GM23338 (cell line): ENCODE results near the gene PUS1. TPM values are rescaled to one million over a fixed set of nuclear protein-coding genes. Genes with fewer than 3 reads are reported as not detected.

Experiments used
- ATAC-seq: fragments of 200-7000 bp; cut with Tn5 transposase; 3 replicates; pipeline ENCODE4 v1.9.1; 2020
- DNase-seq: peaks from one replicate; pipeline ENCODE4 v3.0.0-alpha.2; 2015; ENCODE audit warnings: low spot score
- H2AFZ ChIP-seq: fragments of 200-600 bp; sonication (generic); 2 replicates; pipeline ENCODE4 v1.8.0; 2016; ENCODE audit warnings: antibody characterized with exemption, mild to moderate bottlenecking, moderate library complexity
- H3F3A ChIP-seq: fragments of 200-600 bp; sonication (generic); replicated peaks from 2 replicates; pipeline ENCODE4 v1.8.0; 2017; ENCODE audit warnings: antibody characterized with exemption, mixed run types, low read depth
- H3K27ac ChIP-seq: fragments of 200-600 bp; sonication (generic); 2 replicates; pipeline ENCODE4 v1.6.1; 2016; ENCODE audit warnings: low read depth
- H3K27me3 ChIP-seq: fragments of 200-600 bp; sonication (generic); 2 replicates; pipeline ENCODE4 v1.8.0; 2016; ENCODE audit warnings: mild to moderate bottlenecking, mixed run types, moderate library complexity; ENCODE audit not compliant: insufficient read depth
- H3K36me3 ChIP-seq: fragments of 200-600 bp; sonication (generic); 2 replicates; pipeline ENCODE4 v1.8.0; 2016; ENCODE audit warnings: mild to moderate bottlenecking; ENCODE audit not compliant: insufficient read depth
- H3K4me1 ChIP-seq: fragments of 200-600 bp; sonication (generic); 2 replicates; pipeline ENCODE4 v1.8.0; 2016; ENCODE audit warnings: mild to moderate bottlenecking, moderate library complexity; ENCODE audit not compliant: insufficient read depth
- H3K4me2 ChIP-seq: fragments of 200-600 bp; sonication (generic); 2 replicates; pipeline ENCODE4 v1.7.1; 2017; ENCODE audit warnings: mixed run types
- H3K4me3 ChIP-seq: fragments of 200-600 bp; sonication (generic); 2 replicates; pipeline ENCODE4 v1.6.1; 2016; ENCODE audit warnings: mixed run types
- H3K79me2 ChIP-seq: fragments of 200-600 bp; sonication (generic); replicated peaks from 2 replicates; pipeline ENCODE4 v1.8.0; 2017; ENCODE audit warnings: mild to moderate bottlenecking; ENCODE audit not compliant: insufficient read depth
- H3K9me2 ChIP-seq: fragments of 200-600 bp; sonication (generic); 2 replicates; pipeline ENCODE4 v1.8.0; 2017; ENCODE audit not compliant: insufficient read depth
- H4K20me1 ChIP-seq: fragments of 200-600 bp; sonication (generic); replicated peaks from 2 replicates; pipeline ENCODE4 v1.8.0; 2017; ENCODE audit warnings: mild to moderate bottlenecking; ENCODE audit not compliant: insufficient read depth
- H3K27ac Mint-ChIP-seq: 2 replicates; pipeline ENCODE4 v1.8.0; 2020; ENCODE audit warnings: inconsistent platforms, mild to moderate bottlenecking, moderate library complexity, mixed read lengths
- H3K27me3 Mint-ChIP-seq: 3 replicates; pipeline ENCODE4 v1.8.0; 2022; ENCODE audit warnings: low read depth, mild to moderate bottlenecking, moderate library complexity, mixed read lengths, inconsistent platforms; ENCODE audit not compliant: insufficient read depth, poor library complexity
- H3K36me3 Mint-ChIP-seq: 3 replicates; pipeline ENCODE4 v1.8.0; 2021; ENCODE audit warnings: low read depth, mild to moderate bottlenecking, inconsistent platforms, moderate library complexity, mixed read lengths
- H3K4me1 Mint-ChIP-seq: 3 replicates; pipeline ENCODE4 v1.8.0; 2020; ENCODE audit warnings: mild to moderate bottlenecking, inconsistent platforms, mixed read lengths
- H3K4me3 Mint-ChIP-seq: 3 replicates; pipeline ENCODE4 v1.8.0; 2021; ENCODE audit warnings: moderate library complexity, mild to moderate bottlenecking, inconsistent platforms, mixed read lengths
- H3K9me3 Mint-ChIP-seq: 3 replicates; pipeline ENCODE4 v1.8.0; 2020; ENCODE audit warnings: moderate library complexity, mild to moderate bottlenecking, inconsistent platforms, mixed read lengths
- CREB1 ChIP-seq: fragments of 250-450 bp; sonication (Bioruptor Pico); IDR thresholded peaks from 2 replicates; pipeline ENCODE4 v1.5.0; 2020; ENCODE audit warnings: low read depth, mild to moderate bottlenecking, moderate library complexity
- EZH2 ChIP-seq: fragments of 200-600 bp; sonication (generic); IDR thresholded peaks from one replicate; pipeline ENCODE4 v1.8.0; 2017; ENCODE audit warnings: antibody characterized with exemption, mild to moderate bottlenecking, low read depth; ENCODE audit not compliant: unreplicated experiment
- JUNB ChIP-seq: IDR thresholded peaks from one replicate; pipeline ENCODE4 v1.6.1; 2016; ENCODE audit warnings: antibody characterized with exemption; ENCODE audit not compliant: unreplicated experiment
- NANOG ChIP-seq: IDR thresholded peaks from 2 replicates; pipeline ENCODE4 v1.6.1; 2016; ENCODE audit warnings: antibody characterized with exemption, borderline replicate concordance
- STAT1 ChIP-seq: IDR thresholded peaks from one replicate; pipeline ENCODE4 v1.6.1; 2016; ENCODE audit warnings: antibody characterized with exemption; ENCODE audit not compliant: unreplicated experiment
- ZNF114 ChIP-seq: fragments of 250-450 bp; sonication (Bioruptor Pico); IDR thresholded peaks from 2 replicates; pipeline ENCODE4 v1.5.0; 2020; ENCODE audit warnings: mild to moderate bottlenecking, moderate library complexity
- polyA plus RNA-seq: library from polyadenylated mRNA; unstranded; fragments of >200 nt; fragmentation: Nextera tagmentation; extraction: Ambion mirVana; gene quantifications from 2 replicates; pipeline ENCODE4 v1.2.1, GENCODE V29; 2016
- total RNA-seq: library from RNA; depleted of rRNA; stranded (reverse); fragments of >200 nt; shearing (Covaris generic); gene quantifications from 2 replicates; pipeline ENCODE4 v1.2.3, GENCODE V29; 2014
- TF ChIP-seq, protein P1 (sequence below): IDR thresholded peaks from one replicate; pipeline ENCODE4 v1.6.1; 2018; ENCODE audit warnings: antibody characterized with exemption; ENCODE audit not compliant: unreplicated experiment
- TF ChIP-seq, protein P2 (sequence below), 2 experiments: fragments of 200-600 bp in 1 of 2; sonication (generic) in 1 of 2; conservative IDR thresholded peaks; 2 replicates each; pipeline versions ENCODE4 v1.5.1 to v1.6.1; 2016 to 2017; ENCODE audit warnings: antibody characterized with exemption in 2 of 2, low read depth in 2 of 2, mild to moderate bottlenecking in 2 of 2, moderate library complexity in 1 of 2
- TF ChIP-seq, protein P3 (sequence below): IDR thresholded peaks from 2 replicates; pipeline ENCODE4 v1.6.1; 2016; ENCODE audit warnings: antibody characterized with exemption

Gene PUS1
- total and polyA plus RNA-seq, 2 experiments from 2014 or later: 52.4 to 73.0 TPM

DNA sequence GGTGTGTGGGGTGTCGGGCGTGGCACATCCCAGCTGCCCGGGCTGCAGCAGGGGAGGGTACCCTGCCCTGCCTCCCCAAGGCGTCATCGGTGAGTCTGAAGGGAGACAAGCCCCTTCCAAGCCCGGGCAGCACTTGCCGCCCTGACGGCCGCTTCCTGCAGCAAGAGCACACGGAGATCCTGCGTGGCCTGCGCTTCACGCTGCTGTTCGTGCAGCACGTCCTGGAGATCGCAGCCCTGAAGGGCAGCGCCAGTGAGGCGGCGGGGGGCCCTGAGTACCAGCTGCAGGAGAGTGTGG lies 10.1 kb upstream of the PUS1 start (continued):
- TF ChIP-seq, protein P1, sequence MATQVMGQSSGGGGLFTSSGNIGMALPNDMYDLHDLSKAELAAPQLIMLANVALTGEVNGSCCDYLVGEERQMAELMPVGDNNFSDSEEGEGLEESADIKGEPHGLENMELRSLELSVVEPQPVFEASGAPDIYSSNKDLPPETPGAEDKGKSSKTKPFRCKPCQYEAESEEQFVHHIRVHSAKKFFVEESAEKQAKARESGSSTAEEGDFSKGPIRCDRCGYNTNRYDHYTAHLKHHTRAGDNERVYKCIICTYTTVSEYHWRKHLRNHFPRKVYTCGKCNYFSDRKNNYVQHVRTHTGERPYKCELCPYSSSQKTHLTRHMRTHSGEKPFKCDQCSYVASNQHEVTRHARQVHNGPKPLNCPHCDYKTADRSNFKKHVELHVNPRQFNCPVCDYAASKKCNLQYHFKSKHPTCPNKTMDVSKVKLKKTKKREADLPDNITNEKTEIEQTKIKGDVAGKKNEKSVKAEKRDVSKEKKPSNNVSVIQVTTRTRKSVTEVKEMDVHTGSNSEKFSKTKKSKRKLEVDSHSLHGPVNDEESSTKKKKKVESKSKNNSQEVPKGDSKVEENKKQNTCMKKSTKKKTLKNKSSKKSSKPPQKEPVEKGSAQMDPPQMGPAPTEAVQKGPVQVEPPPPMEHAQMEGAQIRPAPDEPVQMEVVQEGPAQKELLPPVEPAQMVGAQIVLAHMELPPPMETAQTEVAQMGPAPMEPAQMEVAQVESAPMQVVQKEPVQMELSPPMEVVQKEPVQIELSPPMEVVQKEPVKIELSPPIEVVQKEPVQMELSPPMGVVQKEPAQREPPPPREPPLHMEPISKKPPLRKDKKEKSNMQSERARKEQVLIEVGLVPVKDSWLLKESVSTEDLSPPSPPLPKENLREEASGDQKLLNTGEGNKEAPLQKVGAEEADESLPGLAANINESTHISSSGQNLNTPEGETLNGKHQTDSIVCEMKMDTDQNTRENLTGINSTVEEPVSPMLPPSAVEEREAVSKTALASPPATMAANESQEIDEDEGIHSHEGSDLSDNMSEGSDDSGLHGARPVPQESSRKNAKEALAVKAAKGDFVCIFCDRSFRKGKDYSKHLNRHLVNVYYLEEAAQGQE: no peak
- TF ChIP-seq, protein P2, sequence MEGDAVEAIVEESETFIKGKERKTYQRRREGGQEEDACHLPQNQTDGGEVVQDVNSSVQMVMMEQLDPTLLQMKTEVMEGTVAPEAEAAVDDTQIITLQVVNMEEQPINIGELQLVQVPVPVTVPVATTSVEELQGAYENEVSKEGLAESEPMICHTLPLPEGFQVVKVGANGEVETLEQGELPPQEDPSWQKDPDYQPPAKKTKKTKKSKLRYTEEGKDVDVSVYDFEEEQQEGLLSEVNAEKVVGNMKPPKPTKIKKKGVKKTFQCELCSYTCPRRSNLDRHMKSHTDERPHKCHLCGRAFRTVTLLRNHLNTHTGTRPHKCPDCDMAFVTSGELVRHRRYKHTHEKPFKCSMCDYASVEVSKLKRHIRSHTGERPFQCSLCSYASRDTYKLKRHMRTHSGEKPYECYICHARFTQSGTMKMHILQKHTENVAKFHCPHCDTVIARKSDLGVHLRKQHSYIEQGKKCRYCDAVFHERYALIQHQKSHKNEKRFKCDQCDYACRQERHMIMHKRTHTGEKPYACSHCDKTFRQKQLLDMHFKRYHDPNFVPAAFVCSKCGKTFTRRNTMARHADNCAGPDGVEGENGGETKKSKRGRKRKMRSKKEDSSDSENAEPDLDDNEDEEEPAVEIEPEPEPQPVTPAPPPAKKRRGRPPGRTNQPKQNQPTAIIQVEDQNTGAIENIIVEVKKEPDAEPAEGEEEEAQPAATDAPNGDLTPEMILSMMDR (conservative IDR thresholded peaks at IDR 0.05; ENCODE audit: low read depth in 2 of 2): no peak

DNA sequence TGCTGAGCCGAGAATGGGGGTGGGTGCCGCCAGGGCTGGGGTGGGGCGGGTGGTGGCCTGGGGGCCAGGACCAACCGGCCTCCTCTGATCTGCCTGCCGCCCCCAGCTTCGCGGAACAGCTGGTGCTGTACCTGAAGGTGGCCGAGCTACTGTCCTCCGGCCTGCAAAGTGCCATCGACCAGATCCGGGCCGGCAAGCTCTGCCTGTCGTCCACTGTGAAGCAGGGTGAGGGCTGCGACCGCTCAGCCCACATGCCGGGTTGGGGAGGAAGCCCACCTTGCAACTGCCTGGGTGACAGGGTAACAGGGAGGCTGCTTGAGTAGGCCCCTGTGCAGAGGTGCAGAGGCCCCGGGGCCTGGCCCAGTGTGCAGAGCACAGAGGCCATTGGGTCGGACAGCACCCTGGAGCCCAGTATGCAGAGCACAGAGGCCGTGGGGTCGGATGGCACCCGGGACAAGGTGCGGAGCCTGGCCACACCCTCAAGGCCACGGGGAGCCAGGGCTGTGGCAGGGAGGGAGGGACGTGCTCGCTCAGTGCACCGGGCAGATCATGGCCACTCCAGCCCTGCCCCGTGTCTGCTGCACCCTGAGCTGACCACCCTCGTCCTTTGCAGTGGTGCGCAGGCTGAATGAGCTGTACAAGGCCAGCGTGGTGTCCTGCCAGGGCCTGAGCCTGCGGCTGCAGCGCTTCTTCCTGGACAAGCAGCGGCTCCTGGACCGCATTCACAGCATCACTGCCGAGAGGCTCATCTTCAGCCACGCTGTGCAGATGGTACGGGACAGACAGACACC lies 9.5 kb upstream of the PUS1 start:
- Mint-ChIP-seq H3K4me3 (no peak overlapping the region), H3K36me3 (peaks cover 17% of the 10 kb centered on the region; the same call in 2 of the 3 replicates), H3K9me3 (no peaks in the 10 kb centered on the region), H3K27me3 (peaks cover 7% of the 10 kb centered on the region), H3K27ac (no peak overlapping the region), H3K4me1 (no peaks in the 10 kb centered on the region; the same call in 2 of the 3 replicates)
- Histone ChIP-seq H3F3A (0 out of 2 replicates have a peak, but pooled peaks cover 4% of the 10 kb centered on the region), H3K36me3 (no peaks in the 10 kb centered on the region), H2AFZ (no peak overlapping the region), H4K20me1 (0 out of 2 replicates have a peak, but pooled peaks cover 9% of the 10 kb centered on the region), H3K27ac (no peak overlapping the region), H3K9me2 (no peaks in the 10 kb centered on the region), H3K4me3 (no peak overlapping the region), H3K79me2 (no peaks in the 10 kb centered on the region), H3K4me1 (no peaks in the 10 kb centered on the region), H3K4me2 (no peak overlapping the region), H3K27me3 (no peaks in the 10 kb centered on the region)
- ATAC-seq: no peak
- no peak for TF ChIP-seq ZNF114 (CRISPR knock-in tag)
- TF ChIP-seq, protein P3, sequence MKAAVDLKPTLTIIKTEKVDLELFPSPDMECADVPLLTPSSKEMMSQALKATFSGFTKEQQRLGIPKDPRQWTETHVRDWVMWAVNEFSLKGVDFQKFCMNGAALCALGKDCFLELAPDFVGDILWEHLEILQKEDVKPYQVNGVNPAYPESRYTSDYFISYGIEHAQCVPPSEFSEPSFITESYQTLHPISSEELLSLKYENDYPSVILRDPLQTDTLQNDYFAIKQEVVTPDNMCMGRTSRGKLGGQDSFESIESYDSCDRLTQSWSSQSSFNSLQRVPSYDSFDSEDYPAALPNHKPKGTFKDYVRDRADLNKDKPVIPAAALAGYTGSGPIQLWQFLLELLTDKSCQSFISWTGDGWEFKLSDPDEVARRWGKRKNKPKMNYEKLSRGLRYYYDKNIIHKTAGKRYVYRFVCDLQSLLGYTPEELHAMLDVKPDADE: no peak
- TF ChIP-seq JUNB: no peak
- TF ChIP-seq EZH2: no peak
- TF ChIP-seq NANOG: no peak
- no peak for TF ChIP-seq STAT1
- TF ChIP-seq CREB1 (CRISPR knock-in tag): no peak
- TF ChIP-seq, protein P2 (conservative IDR thresholded peaks at IDR 0.05; ENCODE audit: low read depth in 2 of 2): no peak
- DNase-seq: no peak
